ENCODE data around the gene TSGA10IP.
A peak's percentile ranks its signal among the peaks of the same experiment; 100 is the strongest.

DNA sequence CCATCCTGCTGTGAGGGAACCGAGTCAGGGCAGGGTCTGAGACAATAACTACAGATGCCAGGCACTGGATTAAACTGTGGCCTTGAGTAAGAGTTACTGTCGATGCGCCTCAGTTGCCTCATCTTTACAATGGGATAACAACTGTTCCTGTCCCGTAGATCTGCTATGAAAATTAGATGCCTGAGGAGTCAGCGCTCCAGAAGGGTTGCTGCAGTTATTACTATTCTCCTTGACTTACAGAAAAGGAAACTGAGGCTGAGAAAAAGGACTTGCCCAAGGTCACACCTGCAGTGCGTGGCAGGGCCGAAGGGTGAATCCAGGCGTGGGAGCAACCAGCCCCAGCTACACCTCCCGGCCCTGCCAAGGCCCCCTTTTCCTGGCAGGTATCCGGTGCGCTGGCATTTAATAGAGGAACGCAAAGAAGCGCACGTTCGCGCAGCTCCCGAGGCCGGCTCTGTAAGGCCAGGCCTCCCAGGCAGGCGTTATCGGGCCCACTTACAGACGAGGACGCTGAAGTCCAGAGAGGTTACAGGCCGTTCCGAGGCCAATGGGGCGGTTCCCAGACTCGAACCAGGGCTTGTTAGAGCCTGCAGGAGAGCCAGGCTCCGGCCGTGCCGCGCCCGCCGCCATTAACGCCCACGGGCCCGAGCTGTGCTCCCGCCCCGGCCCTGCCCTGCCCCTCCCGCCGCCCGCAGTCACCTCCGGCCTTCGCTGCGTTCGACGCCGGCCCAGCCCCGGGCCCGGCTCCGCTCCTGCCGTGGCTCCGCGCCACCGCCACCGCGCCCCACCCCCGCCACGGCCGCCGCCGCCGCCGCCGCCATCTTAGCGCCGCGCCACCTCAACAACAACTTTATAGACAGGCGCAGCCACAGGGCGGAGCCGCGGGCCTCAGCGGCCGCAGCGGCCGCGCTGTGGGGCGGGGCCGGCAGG lies 26.8 kb upstream of the TSGA10IP start, which contains the start of gene C11orf68:
- peak; percentile 74 to 81 for TF ChIP-seq POLR2A (IDR thresholded peaks at IDR 0.05)
- TF ChIP-seq, protein P1, sequence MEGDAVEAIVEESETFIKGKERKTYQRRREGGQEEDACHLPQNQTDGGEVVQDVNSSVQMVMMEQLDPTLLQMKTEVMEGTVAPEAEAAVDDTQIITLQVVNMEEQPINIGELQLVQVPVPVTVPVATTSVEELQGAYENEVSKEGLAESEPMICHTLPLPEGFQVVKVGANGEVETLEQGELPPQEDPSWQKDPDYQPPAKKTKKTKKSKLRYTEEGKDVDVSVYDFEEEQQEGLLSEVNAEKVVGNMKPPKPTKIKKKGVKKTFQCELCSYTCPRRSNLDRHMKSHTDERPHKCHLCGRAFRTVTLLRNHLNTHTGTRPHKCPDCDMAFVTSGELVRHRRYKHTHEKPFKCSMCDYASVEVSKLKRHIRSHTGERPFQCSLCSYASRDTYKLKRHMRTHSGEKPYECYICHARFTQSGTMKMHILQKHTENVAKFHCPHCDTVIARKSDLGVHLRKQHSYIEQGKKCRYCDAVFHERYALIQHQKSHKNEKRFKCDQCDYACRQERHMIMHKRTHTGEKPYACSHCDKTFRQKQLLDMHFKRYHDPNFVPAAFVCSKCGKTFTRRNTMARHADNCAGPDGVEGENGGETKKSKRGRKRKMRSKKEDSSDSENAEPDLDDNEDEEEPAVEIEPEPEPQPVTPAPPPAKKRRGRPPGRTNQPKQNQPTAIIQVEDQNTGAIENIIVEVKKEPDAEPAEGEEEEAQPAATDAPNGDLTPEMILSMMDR (IDR thresholded peaks at IDR 0.05 in 4 of 5, conservative IDR thresholded peaks at IDR 0.05 in 1 of 5) = peak in 1 of 5 experiments; percentile 8

Data from gastrocnemius medialis (tissue), 4 donors.